GM12878 (cell line): Measurements from ENCODE around the gene MAST3. TPM values are rescaled to one million over a fixed set of nuclear protein-coding genes. Genes with fewer than 3 reads are reported as not detected.

Source experiments
- ATAC-seq: fragments of 200-7000 bp; cut with Tn5 transposase; 3 replicates; pipeline ENCODE4 v1.9.1; 2020; ENCODE audit warnings: mild to moderate bottlenecking, moderate library complexity
- BruUV-seq: library from RNA; stranded (reverse); fragments of 400-500 nt; replicated peaks from 2 replicates; lab custom pipeline; 2021; lab: Mats Ljungman, UMichigan
- CTCF ChIA-PET: fragments of 300-600 bp; sonication (Branson Sonifier 250); formaldehyde crosslinking; extraction: SDS; loops from one replicate; lab custom pipeline; 2021; ENCODE audit warnings: inconsistent platforms; lab: Yijun Ruan, JAX
- POLR2A ChIA-PET: fragments of 350-600 bp; formaldehyde crosslinking; extraction: SDS; loops from one replicate; lab custom pipeline; 2021; ENCODE audit warnings: inconsistent platforms; lab: Charles Lee
- RAD21 ChIA-PET: fragments of 300-600 bp; sonication (Branson Sonifier 250); formaldehyde crosslinking; loops from one replicate; lab custom pipeline; 2023; ENCODE audit warnings: antibody characterized with exemption; ENCODE audit not compliant: unreplicated experiment; lab: Charles Lee
- SMC1A ChIA-PET: fragments of 300-600 bp; sonication (Branson Sonifier 250); formaldehyde crosslinking; loops from one replicate; lab custom pipeline; 2023; ENCODE audit not compliant: unreplicated experiment, uncharacterized antibody; lab: Charles Lee
- DNase-seq: peaks from one replicate; pipeline ENCODE4 v3.0.0-alpha.2; 2011; ENCODE audit warnings: low read depth, low spot score
- FAIRE-seq: peaks from 3 replicates; lab custom pipeline; 2011; peaks lifted over from hg19 to GRCh38; lab: Jason Lieb, UNC
- H2AFZ ChIP-seq: 2 replicates; pipeline ENCODE4 v1.6.0; 2011; ENCODE audit warnings: low read depth, low read length, control low read depth; ENCODE audit not compliant: control insufficient read depth
- H3K27ac ChIP-seq: 2 replicates; pipeline ENCODE4 v1.5.1; 2011; ENCODE audit warnings: control low read depth; ENCODE audit not compliant: control insufficient read depth, insufficient read depth
- H3K27me3 ChIP-seq, 2 experiments: replicated peaks in 1 of 2; 2 replicates each; pipeline versions ENCODE4 v1.6.0 to v1.6.1; 2011; ENCODE audit warnings: low read length in 1 of 2; ENCODE audit not compliant: control insufficient read depth in 2 of 2, insufficient read depth in 2 of 2
- H3K36me3 ChIP-seq, 2 experiments: 2 replicates each; pipeline ENCODE4 v1.5.1; 2011; ENCODE audit warnings: low read length in 1 of 2; ENCODE audit not compliant: control insufficient read depth in 2 of 2, insufficient read depth in 2 of 2
- H3K4me1 ChIP-seq: 2 replicates; pipeline ENCODE4 v1.6.1; 2011; ENCODE audit warnings: mild to moderate bottlenecking, low read length, moderate library complexity, mixed read lengths; ENCODE audit not compliant: control insufficient read depth, insufficient read depth
- H3K4me2 ChIP-seq: 2 replicates; pipeline ENCODE4 v1.6.0; 2011; ENCODE audit warnings: control low read depth; ENCODE audit not compliant: control insufficient read depth, insufficient read depth
- H3K4me3 ChIP-seq: fragments of 200-600 bp; sonication (generic); 2 replicates; pipeline ENCODE4 v1.5.1; 2016
- H3K79me2 ChIP-seq: 2 replicates; pipeline ENCODE4 v1.6.0; 2011; ENCODE audit warnings: low read length; ENCODE audit not compliant: control insufficient read depth, insufficient read depth
- H3K9ac ChIP-seq: 2 replicates; pipeline ENCODE4 v1.8.0; 2011; ENCODE audit warnings: low read length, control low read depth, mixed read lengths; ENCODE audit not compliant: control insufficient read depth, insufficient read depth
- H3K9me3 ChIP-seq: replicated peaks from 3 replicates; pipeline ENCODE4 v1.5.1; 2011; ENCODE audit warnings: mild to moderate bottlenecking, low read length; ENCODE audit not compliant: control insufficient read depth, insufficient read depth
- H4K20me1 ChIP-seq: 2 replicates; pipeline ENCODE4 v1.6.0; 2011; ENCODE audit not compliant: control insufficient read depth, insufficient read depth
- HDAC6 ChIP-seq: fragments of 200-600 bp; sonication (generic); IDR thresholded peaks from one replicate; pipeline ENCODE4 v1.8.0; 2017; ENCODE audit warnings: antibody characterized with exemption; ENCODE audit not compliant: unreplicated experiment
- WGBS: methylation state at CpG from one replicate; pipeline ENCODE4 v1.1.6; 2016; ENCODE audit warnings: low lambda C conversion rate; ENCODE audit not compliant: insufficient replicate concordance, insufficient coverage; ENCODE audit errors: missing lambda C conversion rate; 5-methylcytosine and 5-hydroxymethylcytosine counted together
- in situ Hi-C: fragments of 300-500 bp; cut with MboI; formaldehyde crosslinking; loops from 9 replicates; pipeline ENCODE4 v1.14.3; 2018; ENCODE audit warnings: mixed read lengths
- intact Hi-C: fragments of 100-400 bp; cut with micrococcal nuclease; formaldehyde crosslinking; loops from one replicate; pipeline ENCODE4 v1.14.2; 2022; ENCODE audit not compliant: unreplicated experiment
- polyA plus RNA-seq, 11 experiments: library from polyadenylated mRNA; depleted of rRNA in 4 of 11; unstranded in 6 of 11; stranded (reverse) in 5 of 11; fragments of >200 nt; fragmentation: Nextera tagmentation in 4 of 11; fragmentation: Illumina TruSeq in 1 of 11; extraction: Ambion mirVana in 4 of 11; extraction: Trizol in 1 of 11; gene quantifications; 1 replicate in 1 of 11; 2 replicates in 10 of 11; pipeline versions ENCODE4 v1.2.1 to v1.2.3, GENCODE V29; 2011 to 2016; ENCODE audit warnings: inconsistent platforms in 2 of 11, missing spikeins in 2 of 11, low read depth in 1 of 11
- total RNA-seq, 4 experiments: library from RNA; depleted of rRNA in 3 of 4; stranded (reverse); fragments of >200 nt in 3 of 4; fragmentation: Illumina TruSeq in 1 of 4; extraction: Trizol in 1 of 4; gene quantifications; 2 replicates each; pipeline versions ENCODE4 v1.2.1 to v1.2.3, GENCODE V29; 2013 to 2021
- TF ChIP-seq, protein P1 (sequence below): fragments of 450-650 bp; IDR thresholded peaks from 2 replicates; pipeline ENCODE4 v1.6.1; 2016; ENCODE audit warnings: mild to moderate bottlenecking

Gene MAST3
- total and polyA plus RNA-seq, 10 of the 15 experiments (the other 5 are each of a cell fraction or from before 2014, with no cell fraction given): 3.0 to 22.2 (median 7.5) TPM

DNA sequence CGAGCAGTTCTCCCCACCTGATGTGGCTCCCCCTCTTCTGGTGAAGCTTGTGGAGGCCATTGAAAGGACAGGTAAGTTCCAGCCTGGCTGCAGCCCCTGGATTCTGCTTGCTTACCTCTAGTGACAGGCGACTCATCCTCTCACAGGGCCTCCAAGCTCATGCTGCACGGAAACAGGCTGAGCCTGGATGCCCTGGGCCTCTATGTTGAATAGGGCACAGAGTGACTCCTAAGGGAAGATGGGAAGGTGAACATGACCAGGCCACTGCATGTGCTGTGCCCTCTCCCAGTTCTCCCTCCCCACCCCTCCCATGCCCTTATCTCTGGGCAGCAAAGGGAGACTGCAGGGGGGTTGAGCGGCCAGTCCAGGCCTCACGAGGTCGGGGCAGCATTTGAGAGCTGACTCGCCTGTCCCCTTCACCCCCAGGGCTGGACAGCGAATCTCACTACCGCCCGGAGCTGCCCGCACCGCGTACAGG is 63.0 kb downstream of the MAST3 start:
- intact Hi-C loops: no loop called here

More for the DNA sequence above, 63.0 kb downstream of the MAST3 start:
- Histone ChIP-seq H3K79me2 (no peaks in the 10 kb centered on the region), H3K27me3 (no peaks in the 10 kb centered on the region), H3K4me3 (peak overlapping the region; percentile 70; the same call in 1 of the 2 replicates), H3K4me1 (0 out of 2 replicates have a peak, but pooled peaks cover 5% of the 10 kb centered on the region), H3K9me3 (no peaks in the 10 kb centered on the region), H4K20me1 (no peaks in the 10 kb centered on the region), H2AFZ (no peak overlapping the region; the same call in 1 of the 2 replicates), H3K27ac (no peak overlapping the region; the same call in 1 of the 2 replicates), H3K36me3 (peaks cover 6 to 7% of the 10 kb centered on the region in 2 experiments; a peak in 3 of 4 replicates), H3K4me2 (peak overlapping the region; percentile 72), H3K9ac (peak overlapping the region; percentile 60)
- no TSS peak for BruUV-seq
- no peak for DNase-seq
- TF ChIP-seq, protein P1, sequence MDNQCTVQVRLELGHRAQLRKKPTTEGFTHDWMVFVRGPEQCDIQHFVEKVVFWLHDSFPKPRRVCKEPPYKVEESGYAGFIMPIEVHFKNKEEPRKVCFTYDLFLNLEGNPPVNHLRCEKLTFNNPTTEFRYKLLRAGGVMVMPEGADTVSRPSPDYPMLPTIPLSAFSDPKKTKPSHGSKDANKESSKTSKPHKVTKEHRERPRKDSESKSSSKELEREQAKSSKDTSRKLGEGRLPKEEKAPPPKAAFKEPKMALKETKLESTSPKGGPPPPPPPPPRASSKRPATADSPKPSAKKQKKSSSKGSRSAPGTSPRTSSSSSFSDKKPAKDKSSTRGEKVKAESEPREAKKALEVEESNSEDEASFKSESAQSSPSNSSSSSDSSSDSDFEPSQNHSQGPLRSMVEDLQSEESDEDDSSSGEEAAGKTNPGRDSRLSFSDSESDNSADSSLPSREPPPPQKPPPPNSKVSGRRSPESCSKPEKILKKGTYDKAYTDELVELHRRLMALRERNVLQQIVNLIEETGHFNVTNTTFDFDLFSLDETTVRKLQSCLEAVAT: 0 out of 2 replicates have a peak, but pooled peaks have one; percentile 77
- TF ChIP-seq HDAC6: no peak
- ChIA-PET RAD21 (interaction anchor here (0.5 to 1.3 kb wide), 5 partner anchors 25 to 177 kb away, joined by 3 to 5 read pairs (median 3); no protein-coding TSS in a partner anchor), CTCF (interaction anchor here (0.5 to 3.2 kb wide), 12 partner anchors 8 to 254 kb away, joined by 3 to 22 read pairs (median 4); no protein-coding TSS in a partner anchor), SMC1A (interaction anchor here (0.8 to 1.3 kb wide), 4 partner anchors 8 to 153 kb away, joined by 3 to 5 read pairs (median 3); partner anchors contain the start of gene PIK3R2), POLR2A (interaction anchor here (0.7 to 1.2 kb wide), 3 partner anchors 30 to 159 kb away, joined by 3 to 4 read pairs (median 3); no protein-coding TSS in a partner anchor)
- peak; percentile 12 for ATAC-seq
- WGBS: 53% methylated on average over 13 of the region's 13 CpGs
- in situ Hi-C loops: no loop called here
- FAIRE-seq: no peak
